Testis (tissue), 3 donors: ENCODE data around the gene STAT6. TPM values are rescaled to one million over a fixed set of nuclear protein-coding genes. Genes with fewer than 3 reads are reported as not detected.

ENCODE experiments used
- DNase-seq: peaks from one replicate; pipeline ENCODE4 v3.0.0-alpha.2; 2019
- H3K27ac ChIP-seq, 2 donors: fragments of 200-600 bp; sonication (generic); one replicate each; pipeline ENCODE4 v1.5.1; 2019
- H3K27me3 ChIP-seq: fragments of 200-600 bp; sonication (generic); one replicate; pipeline ENCODE4 v1.5.1; 2019
- H3K36me3 ChIP-seq: fragments of 200-600 bp; sonication (generic); one replicate; pipeline ENCODE4 v1.5.1; 2017; ENCODE audit warnings: low read depth; ENCODE audit errors: missing control alignments
- H3K4me1 ChIP-seq: fragments of 200-600 bp; sonication (generic); one replicate; pipeline ENCODE4 v1.5.1; 2019
- H3K4me3 ChIP-seq, 2 donors: fragments of 200-600 bp; sonication (generic); one replicate each; pipeline ENCODE4 v1.5.1; 2017 to 2019
- H3K9me3 ChIP-seq: fragments of 200-600 bp; sonication (generic); one replicate; pipeline ENCODE4 v1.5.1; 2017
- POLR2A ChIP-seq: fragments of 450-650 bp; IDR thresholded peaks from one replicate; pipeline ENCODE4 v1.6.1; 2017; ENCODE audit warnings: antibody characterized with exemption, mild to moderate bottlenecking, moderate library complexity
- WGBS, 2 donors: methylation state at CpG; one replicate each; pipeline ENCODE4 v1.1.5; 2018; 5-methylcytosine and 5-hydroxymethylcytosine counted together
- intact Hi-C: fragments of 100-400 bp; cut with DNase I; formaldehyde crosslinking; loops from one replicate; pipeline ENCODE4 v1.15.1; 2023; ENCODE audit warnings: low total_unique reads
- polyA plus RNA-seq: library from polyadenylated mRNA; stranded (reverse); fragments of 350-450 nt; fragmentation: Illumina TruSeq; extraction: RNeasy Lipid Tissue Mini Kit (QIAGEN cat#74804); gene quantifications from one replicate; pipeline ENCODE4 v1.2.3, GENCODE V29; 2014; ENCODE audit warnings: low read depth, low replicate concordance; ENCODE audit not compliant: insufficient read depth
- total RNA-seq, 2 donors: library from RNA; depleted of rRNA; stranded (reverse); fragments of >200 nt; gene quantifications; one replicate each; pipeline ENCODE4 v1.2.3, GENCODE V29; 2016
- TF ChIP-seq, protein P1 (sequence below), 3 experiments: fragments of 450-650 bp in 2 of 3; fragments of 200-600 bp in 1 of 3; sonication (generic) in 1 of 3; IDR thresholded peaks; one replicate each; pipeline ENCODE4 v1.5.1; 2016 to 2019; ENCODE audit warnings: antibody characterized with exemption in 3 of 3, mild to moderate bottlenecking in 2 of 3, moderate library complexity in 1 of 3

The STAT6 gene
- total and polyA plus RNA-seq, 3 donors from 2014 or later: 53.2 to 81.5 (median 66.2) TPM

DNA sequence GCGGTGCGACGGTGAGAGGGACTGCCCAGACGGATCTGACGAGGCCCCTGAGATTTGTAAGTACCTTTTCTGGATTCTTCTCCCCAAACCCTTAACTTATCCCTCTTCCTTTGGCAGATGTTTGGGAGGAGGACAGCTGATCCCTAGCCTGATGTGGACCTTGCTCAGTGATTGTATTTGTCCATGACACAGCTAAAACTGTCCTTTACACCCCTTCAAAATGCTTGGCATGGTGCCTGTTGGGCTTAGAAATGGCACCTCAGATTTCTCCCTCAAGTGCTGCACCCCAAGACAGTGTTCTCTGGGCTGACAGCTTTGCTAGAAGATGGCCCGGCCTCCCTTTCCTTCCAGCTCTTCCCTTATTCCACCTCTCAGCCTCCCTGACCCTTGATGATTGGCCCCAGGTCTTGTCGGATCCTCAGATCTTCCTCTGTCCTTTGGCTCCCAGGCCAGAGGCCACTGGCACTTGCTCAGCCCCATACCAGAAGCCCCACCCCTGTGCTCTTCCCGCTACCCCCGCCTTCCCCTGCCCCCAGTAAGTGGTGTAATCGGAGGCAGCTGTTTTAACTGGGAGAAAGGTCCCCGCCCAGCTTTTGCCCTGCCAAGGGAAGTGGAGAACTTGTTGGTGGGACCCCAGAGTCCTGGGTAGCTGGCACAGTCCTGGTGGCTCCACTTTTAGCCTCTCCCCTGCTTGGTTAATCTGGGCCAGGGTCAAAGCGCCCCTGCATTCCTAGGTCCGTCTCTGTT lies 27.5 kb upstream of the STAT6 start:
- Histone ChIP-seq H3K4me1 (peaks cover 65% of the 10 kb centered on the region), H3K27ac (peak overlapping the region in 1 of 2 donors; percentile 17), H3K9me3 (no peaks in the 10 kb centered on the region), H3K36me3 (no peaks in the 10 kb centered on the region), H3K4me3 (no peak overlapping the region), H3K27me3 (no peaks in the 10 kb centered on the region)
- intact Hi-C loops: no loop called here
- TF ChIP-seq, protein P1, sequence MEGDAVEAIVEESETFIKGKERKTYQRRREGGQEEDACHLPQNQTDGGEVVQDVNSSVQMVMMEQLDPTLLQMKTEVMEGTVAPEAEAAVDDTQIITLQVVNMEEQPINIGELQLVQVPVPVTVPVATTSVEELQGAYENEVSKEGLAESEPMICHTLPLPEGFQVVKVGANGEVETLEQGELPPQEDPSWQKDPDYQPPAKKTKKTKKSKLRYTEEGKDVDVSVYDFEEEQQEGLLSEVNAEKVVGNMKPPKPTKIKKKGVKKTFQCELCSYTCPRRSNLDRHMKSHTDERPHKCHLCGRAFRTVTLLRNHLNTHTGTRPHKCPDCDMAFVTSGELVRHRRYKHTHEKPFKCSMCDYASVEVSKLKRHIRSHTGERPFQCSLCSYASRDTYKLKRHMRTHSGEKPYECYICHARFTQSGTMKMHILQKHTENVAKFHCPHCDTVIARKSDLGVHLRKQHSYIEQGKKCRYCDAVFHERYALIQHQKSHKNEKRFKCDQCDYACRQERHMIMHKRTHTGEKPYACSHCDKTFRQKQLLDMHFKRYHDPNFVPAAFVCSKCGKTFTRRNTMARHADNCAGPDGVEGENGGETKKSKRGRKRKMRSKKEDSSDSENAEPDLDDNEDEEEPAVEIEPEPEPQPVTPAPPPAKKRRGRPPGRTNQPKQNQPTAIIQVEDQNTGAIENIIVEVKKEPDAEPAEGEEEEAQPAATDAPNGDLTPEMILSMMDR (IDR thresholded peaks at IDR 0.05): no peak
- TF ChIP-seq POLR2A: no peak
- DNase-seq: no peak
- 70 to 72% methylated on average over 13 of the region's 13 CpGs for WGBS, 2 donors

DNA sequence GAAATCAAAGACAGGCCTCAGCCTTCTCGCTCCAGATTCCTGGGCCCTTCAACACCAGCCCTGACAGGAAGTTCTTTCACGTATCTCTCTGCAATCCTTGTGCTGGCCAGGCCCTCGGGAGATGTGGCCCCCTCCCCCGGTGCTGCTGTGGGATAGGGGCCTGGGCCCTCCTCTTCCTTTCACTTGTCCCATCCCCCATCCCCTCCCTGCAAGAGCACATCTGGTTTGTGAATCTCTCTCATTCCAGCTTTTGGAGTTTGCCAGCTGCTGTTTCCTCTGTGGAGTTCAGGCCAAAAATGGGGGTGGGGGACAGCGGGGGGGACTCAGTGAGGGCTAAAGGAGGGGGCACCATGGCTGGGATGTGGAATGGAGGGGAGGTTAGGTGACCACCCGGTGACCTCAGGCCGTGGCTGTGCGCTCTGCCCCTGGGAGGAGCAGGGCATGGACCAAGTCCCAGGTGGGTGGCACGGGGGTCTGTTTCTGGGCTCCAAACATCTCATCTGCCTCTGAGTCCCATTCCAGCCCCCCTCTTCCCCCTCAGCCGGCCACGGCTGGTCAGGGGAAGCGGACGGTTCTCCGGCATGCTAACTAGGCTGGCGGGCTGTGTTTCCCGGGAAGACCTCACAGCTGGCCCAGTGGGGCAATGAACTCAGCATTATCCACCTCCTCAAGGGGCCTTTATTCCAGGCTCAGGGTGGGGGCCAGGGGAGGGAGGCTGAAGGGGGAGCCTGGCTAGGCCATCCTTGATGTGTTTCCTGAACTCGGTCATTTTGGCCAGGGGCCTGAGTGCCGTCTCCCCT lies 24.6 kb upstream of the STAT6 start:
- peak; percentile 70 for DNase-seq
- Histone ChIP-seq H3K27me3 (no peaks in the 10 kb centered on the region), H3K9me3 (no peaks in the 10 kb centered on the region), H3K36me3 (no peaks in the 10 kb centered on the region), H3K4me1 (peaks cover 72% of the 10 kb centered on the region), H3K4me3 (no peak overlapping the region), H3K27ac (peak overlapping the region; percentile 18 to 98)
- intact Hi-C loops: no loop called here
- 36 to 41% methylated on average over 9 to 18 of the region's 18 CpGs for WGBS, 2 donors
- TF ChIP-seq POLR2A: no peak

DNA sequence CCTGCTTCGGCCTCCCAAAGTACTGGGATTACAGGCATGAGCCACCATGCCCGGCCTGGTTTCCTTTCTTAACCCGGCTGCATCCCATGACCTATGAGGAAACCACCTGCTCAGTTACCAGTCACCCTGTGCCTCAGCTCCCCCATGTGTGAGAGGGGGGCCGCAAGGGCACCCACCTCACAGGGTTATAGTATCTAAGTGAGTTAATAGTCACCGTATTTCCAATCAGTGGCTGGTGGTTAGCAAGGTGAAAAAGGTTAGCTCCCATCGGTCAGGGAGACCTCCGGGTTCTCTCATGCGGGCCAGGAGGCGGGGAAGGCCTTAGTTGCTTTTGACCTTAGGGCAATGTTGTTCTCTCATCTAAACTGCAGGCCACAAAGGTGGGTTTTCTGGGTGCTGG lies 23.8 kb upstream of the STAT6 start:
- 55 to 67% methylated on average over 9 of the region's 9 CpGs for WGBS, 2 donors
- intact Hi-C loops: no loop called here
- no peaks in the 10 kb centered on the region for H3K36me3 ChIP-seq
- TF ChIP-seq, protein P1 (IDR thresholded peaks at IDR 0.05): no peak
- no peak for TF ChIP-seq POLR2A
- DNase-seq: no peak
- no peak overlapping the region for H3K4me3 ChIP-seq
- peaks cover 80% of the 10 kb centered on the region for H3K4me1 ChIP-seq
- H3K27ac ChIP-seq: peak overlapping the region; percentile 18 to 98
- no peaks in the 10 kb centered on the region for H3K27me3 ChIP-seq
- H3K9me3 ChIP-seq: no peaks in the 10 kb centered on the region

DNA sequence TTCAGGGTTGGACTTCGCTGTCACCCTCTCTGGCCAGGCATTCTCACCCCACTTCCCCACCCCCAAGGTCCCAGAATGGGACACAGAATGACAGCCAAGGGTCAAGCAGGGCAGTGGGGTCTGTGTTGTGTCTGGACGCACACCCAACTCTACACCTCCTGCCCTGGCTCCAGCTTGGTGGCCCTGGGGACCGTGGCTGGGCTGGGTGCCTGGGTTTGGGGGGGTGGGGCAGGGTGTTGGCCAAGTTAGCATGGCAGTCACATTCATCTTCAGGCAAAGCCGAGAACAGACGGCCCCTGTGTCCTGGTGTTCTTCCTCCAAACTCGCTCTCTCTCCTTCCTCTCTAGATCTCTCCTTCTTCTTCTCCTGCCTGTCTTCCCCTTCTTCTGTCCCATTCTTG lies 22.8 kb upstream of the STAT6 start:
- intact Hi-C loops: no loop called here
- Histone ChIP-seq H3K4me3 (no peak overlapping the region), H3K9me3 (no peaks in the 10 kb centered on the region), H3K27me3 (no peaks in the 10 kb centered on the region), H3K27ac (peak overlapping the region; percentile 18 to 98), H3K36me3 (no peaks in the 10 kb centered on the region), H3K4me1 (peaks cover 82% of the 10 kb centered on the region)
- WGBS, 2 donors: 53 to 55% methylated on average over 6 of the region's 6 CpGs
- TF ChIP-seq, protein P1 (IDR thresholded peaks at IDR 0.05): no peak
- TF ChIP-seq POLR2A: no peak
- no peak for DNase-seq

DNA sequence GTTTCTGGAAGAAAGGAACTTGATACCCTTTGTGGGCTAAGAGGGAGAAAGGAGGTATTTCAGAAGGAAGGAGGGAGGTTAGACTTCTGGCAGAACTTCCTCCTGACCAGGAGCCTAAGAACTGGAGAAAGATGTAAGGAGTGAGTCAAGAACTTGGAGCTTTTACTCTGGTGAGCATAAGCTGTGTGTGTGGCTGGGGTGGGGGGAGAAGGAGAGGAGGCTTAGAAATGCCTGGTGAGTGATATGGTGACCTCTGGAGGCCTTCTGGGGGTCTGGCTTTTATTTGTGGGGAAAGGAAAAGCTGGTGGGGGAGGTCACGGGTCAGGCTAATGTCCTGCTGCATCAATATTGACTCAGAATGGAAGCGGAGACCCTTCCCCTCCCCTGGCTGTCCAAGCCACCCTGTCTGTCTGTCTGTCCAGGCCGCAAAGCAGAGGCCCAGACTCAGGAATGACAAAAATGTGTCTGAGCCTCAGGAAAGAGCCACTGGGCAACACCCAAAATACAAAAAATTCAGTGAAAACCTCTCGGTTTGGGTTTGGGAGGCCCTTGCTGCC lies 21.9 kb upstream of the STAT6 start:
- 38 to 45% methylated on average over 4 of the region's 4 CpGs for WGBS, 2 donors
- Histone ChIP-seq H3K27me3 (no peaks in the 10 kb centered on the region), H3K36me3 (no peaks in the 10 kb centered on the region), H3K4me3 (no peak overlapping the region), H3K4me1 (peaks cover 76% of the 10 kb centered on the region), H3K27ac (peak overlapping the region; percentile 60 to 98), H3K9me3 (no peaks in the 10 kb centered on the region)
- DNase-seq: no peak
- TF ChIP-seq, protein P1 (IDR thresholded peaks at IDR 0.05): no peak
- no peak for TF ChIP-seq POLR2A
- intact Hi-C loops: no loop called here
